Mucosa of stomach (tissue), 1 donor: ENCODE data around the gene ABCA3.

Experiments
- H3K27me3 ChIP-seq: one replicate; pipeline ENCODE4 v1.7.0; 2013; ENCODE audit warnings: mild to moderate bottlenecking, low read length; ENCODE audit not compliant: control insufficient read depth, insufficient read depth
- H3K36me3 ChIP-seq: one replicate; pipeline ENCODE4 v1.7.0; 2013; ENCODE audit warnings: low read length; ENCODE audit not compliant: control insufficient read depth, insufficient read depth
- H3K4me1 ChIP-seq: one replicate; pipeline ENCODE4 v1.7.0; 2013; ENCODE audit warnings: mild to moderate bottlenecking, low read length; ENCODE audit not compliant: control insufficient read depth, insufficient read depth
- H3K4me3 ChIP-seq: one replicate; pipeline ENCODE4 v1.7.0; 2013; ENCODE audit warnings: low read length
- H3K9ac ChIP-seq: one replicate; pipeline ENCODE4 v1.7.0; 2013; ENCODE audit warnings: mild to moderate bottlenecking, low read length, moderate library complexity
- H3K9me3 ChIP-seq: one replicate; pipeline ENCODE4 v1.7.0; 2013; ENCODE audit warnings: mild to moderate bottlenecking, low read length, moderate library complexity; ENCODE audit not compliant: control insufficient read depth
- donor health status: Pancreatic carcinoma.

Gene ABCA3

GRCh38 chr16:2341456-2342447 lies 1.2 kb upstream of the ABCA3 start:
- no peaks in the 10 kb centered on the region for H3K36me3 ChIP-seq
- H3K4me1 ChIP-seq: peaks cover 9% of the 10 kb centered on the region
- H3K9me3 ChIP-seq: no peaks in the 10 kb centered on the region
- H3K9ac ChIP-seq: no peak overlapping the region
- no peak overlapping the region for H3K4me3 ChIP-seq
- H3K27me3 ChIP-seq: peaks cover 44% of the 10 kb centered on the region

GRCh38 chr16:2339521-2340484 lies 725 bp downstream of the ABCA3 start:
- H3K9me3 ChIP-seq: no peaks in the 10 kb centered on the region
- peaks cover 9% of the 10 kb centered on the region for H3K4me1 ChIP-seq
- H3K27me3 ChIP-seq: peaks cover 44% of the 10 kb centered on the region
- H3K9ac ChIP-seq: no peak overlapping the region
- H3K36me3 ChIP-seq: no peaks in the 10 kb centered on the region
- no peak overlapping the region for H3K4me3 ChIP-seq

GRCh38 chr16:2337431-2338296 lies 2.9 kb downstream of the ABCA3 start:
- Histone ChIP-seq H3K4me1 (peaks cover 9% of the 10 kb centered on the region), H3K27me3 (peaks cover 33% of the 10 kb centered on the region), H3K4me3 (no peak overlapping the region), H3K9me3 (no peaks in the 10 kb centered on the region), H3K9ac (no peak overlapping the region), H3K36me3 (no peaks in the 10 kb centered on the region)

- Histone ChIP-seq H3K4me1 (peaks cover 7% of the 10 kb centered on the region), H3K9me3 (no peaks in the 10 kb centered on the region), H3K27me3 (peaks cover 24% of the 10 kb centered on the region), H3K9ac (no peak overlapping the region), H3K4me3 (no peak overlapping the region), H3K36me3 (no peaks in the 10 kb centered on the region)
Measured at GRCh38 chr16:2335286-2335895, 5.1 kb downstream of the ABCA3 start.

GRCh38 chr16:2333772-2334379 lies 6.7 kb downstream of the ABCA3 start:
- Histone ChIP-seq H3K4me1 (no peaks in the 10 kb centered on the region), H3K9me3 (no peaks in the 10 kb centered on the region), H3K36me3 (no peaks in the 10 kb centered on the region), H3K4me3 (no peak overlapping the region), H3K9ac (no peak overlapping the region), H3K27me3 (peaks cover 13% of the 10 kb centered on the region)

- no peak overlapping the region for H3K9ac ChIP-seq
- no peaks in the 10 kb centered on the region for H3K9me3 ChIP-seq
- H3K36me3 ChIP-seq: no peaks in the 10 kb centered on the region
- no peaks in the 10 kb centered on the region for H3K4me1 ChIP-seq
- peaks cover 7% of the 10 kb centered on the region for H3K27me3 ChIP-seq
- H3K4me3 ChIP-seq: no peak overlapping the region
Measured at GRCh38 chr16:2333231-2333630, 7.3 kb downstream of the ABCA3 start.

GRCh38 chr16:2331931-2332267 lies 8.6 kb downstream of the ABCA3 start:
- Histone ChIP-seq H3K9me3 (no peaks in the 10 kb centered on the region), H3K27me3 (no peaks in the 10 kb centered on the region), H3K9ac (no peak overlapping the region), H3K36me3 (no peaks in the 10 kb centered on the region), H3K4me3 (no peak overlapping the region), H3K4me1 (no peaks in the 10 kb centered on the region)

- Histone ChIP-seq H3K36me3 (no peaks in the 10 kb centered on the region), H3K4me1 (no peaks in the 10 kb centered on the region)
Measured at GRCh38 chr16:2331199-2331930, 9.2 kb downstream of the ABCA3 start.

GRCh38 chr16:2329532-2329931 lies 11.0 kb downstream of the ABCA3 start:
- Histone ChIP-seq H3K9ac (no peak overlapping the region), H3K9me3 (no peaks in the 10 kb centered on the region), H3K36me3 (no peaks in the 10 kb centered on the region), H3K4me3 (no peak overlapping the region), H3K27me3 (no peaks in the 10 kb centered on the region), H3K4me1 (no peaks in the 10 kb centered on the region)

More at GRCh38 chr16:2331199-2331930, 9.2 kb downstream of the ABCA3 start:
- H3K9me3 ChIP-seq: no peaks in the 10 kb centered on the region
- no peaks in the 10 kb centered on the region for H3K27me3 ChIP-seq
- H3K4me3 ChIP-seq: no peak overlapping the region
- no peak overlapping the region for H3K9ac ChIP-seq

- Histone ChIP-seq H3K36me3 (no peaks in the 10 kb centered on the region), H3K9ac (no peak overlapping the region), H3K4me3 (no peak overlapping the region), H3K4me1 (no peaks in the 10 kb centered on the region), H3K9me3 (no peaks in the 10 kb centered on the region), H3K27me3 (no peaks in the 10 kb centered on the region)
Measured at GRCh38 chr16:2328428-2328827, 12.1 kb downstream of the ABCA3 start.
